ENCODE results near the gene TUBAL3.
"Not testable (repeated sequence)": the region's sequence is repeated elsewhere in the genome, so short reads cannot be mapped to it uniquely, and the experiment has no call there.

TUBAL3 gene

GRCh38 chr10:5419466-5420094 is 15.0 kb upstream of the TUBAL3 start:
- no peak for DNase-seq

- no peak for DNase-seq
Measured at GRCh38 chr10:5418584-5418983, 14.0 kb upstream of the TUBAL3 start.

GRCh38 chr10:5416981-5417380 is 12.4 kb upstream of the TUBAL3 start:
- no peak for DNase-seq

- DNase-seq = no peak
Measured at GRCh38 chr10:5413012-5413938, 8.6 kb upstream of the TUBAL3 start.

- peak; percentile 79 for DNase-seq
Measured at GRCh38 chr10:5412277-5412941, 7.8 kb upstream of the TUBAL3 start, which contains the start of gene NET1. Gene NET1 (plus strand): TSS chr10:5412557. CDS start chr10:5412693, 136 bp downstream.

GRCh38 chr10:5411941-5412276 is 7.3 kb upstream of the TUBAL3 start:
- DNase-seq = no peak

GRCh38 chr10:5410787-5411186 is 6.2 kb upstream of the TUBAL3 start:
- not testable (repeated sequence) for DNase-seq

- DNase-seq = no peak
Measured at GRCh38 chr10:5406918-5407317, 2.3 kb upstream of the TUBAL3 start.

- DNase-seq = no peak
Measured at GRCh38 chr10:5402798-5403197, 1.8 kb downstream of the TUBAL3 start.

- DNase-seq = no peak
Measured at GRCh38 chr10:5400468-5401240, 4.0 kb downstream of the TUBAL3 start.

GRCh38 chr10:5399332-5399731 is 5.3 kb downstream of the TUBAL3 start:
- no peak for DNase-seq

- no peak for DNase-seq
Measured at GRCh38 chr10:5396556-5397300, 7.9 kb downstream of the TUBAL3 start.

- no peak for DNase-seq
Measured at GRCh38 chr10:5395168-5395567, 9.5 kb downstream of the TUBAL3 start.

- no peak for DNase-seq
Measured at GRCh38 chr10:5393529-5393928, 11.1 kb downstream of the TUBAL3 start.

- DNase-seq = no peak
Measured at GRCh38 chr10:5391790-5392189, 12.8 kb downstream of the TUBAL3 start.

- no peak for DNase-seq
Measured at GRCh38 chr10:5390607-5391205, 13.9 kb downstream of the TUBAL3 start.

GRCh38 chr10:5387169-5387568 is 17.5 kb downstream of the TUBAL3 start:
- DNase-seq = no peak

GRCh38 chr10:5385224-5385623 is 19.4 kb downstream of the TUBAL3 start:
- no peak for DNase-seq

GRCh38 chr10:5381187-5381586 is 23.4 kb downstream of the TUBAL3 start:
- DNase-seq = no peak

GRCh38 chr10:5380395-5380794 is 24.2 kb downstream of the TUBAL3 start:
- DNase-seq = not testable (repeated sequence)

- DNase-seq = not testable (repeated sequence)
Measured at GRCh38 chr10:5379202-5379601, 25.4 kb downstream of the TUBAL3 start.

GRCh38 chr10:5376450-5376849 is 28.2 kb downstream of the TUBAL3 start:
- DNase-seq = no peak

All from activated CD4-positive, CD25-positive, alpha-beta regulatory T cell treated with anti-CD3 and anti-CD28 coated beads, Interleukin-2, amount 50 U/mL, for 72 hours (primary cell).